Measurements from ENCODE around the gene S100A5.

DNA sequence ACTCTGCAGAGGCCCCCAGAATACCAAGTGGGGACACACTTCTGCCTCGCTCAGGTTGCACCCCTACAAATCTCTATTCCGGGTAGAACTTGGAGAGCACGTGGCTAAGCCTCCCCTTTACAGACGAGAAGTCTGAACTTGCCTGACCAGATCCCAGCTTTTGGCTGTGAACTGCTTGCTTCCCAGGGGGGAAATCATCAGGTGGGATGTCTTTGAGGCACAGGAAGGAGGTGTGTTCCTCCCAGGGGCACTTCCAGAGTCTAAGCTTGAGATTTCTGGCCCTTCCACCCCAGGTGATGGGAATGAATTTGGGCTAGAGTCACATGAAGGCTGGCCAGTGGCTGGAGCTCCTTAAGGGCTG lies 9.6 kb upstream of the S100A5 start:
- no peak for TF ChIP-seq CTCF (IDR thresholded peaks at IDR 0.05)
- no peak for TF ChIP-seq POLR2A (IDR thresholded peaks at IDR 0.05)
- TF ChIP-seq POLR2AphosphoS5 (IDR thresholded peaks at IDR 0.05), result no peak

All from breast epithelium (tissue), 3 donors.